Measurements from ENCODE around the gene OBSCN. TPM values are rescaled to one million over a fixed set of nuclear protein-coding genes. Genes with fewer than 3 reads are reported as not detected.
A peak's percentile ranks its signal among the peaks of the same experiment; 100 is the strongest.

Gene OBSCN
- total RNA-seq, 1 donor from 2014 or later = 316 TPM

GRCh38 chr1:228337711-228338520 lies 130.1 kb downstream of the OBSCN start:
- peaks cover 91% of the 10 kb centered on the region for H3K36me3 ChIP-seq
- H3K4me3 ChIP-seq = no peak overlapping the region
- no peaks in the 10 kb centered on the region for H3K27me3 ChIP-seq (ENCODE audit: low read depth)
- no peak overlapping the region for H3K27ac ChIP-seq (replicated peaks)
- no peaks in the 10 kb centered on the region for H3K9me3 ChIP-seq (replicated peaks)
- peaks cover 8% of the 10 kb centered on the region for H3K4me1 ChIP-seq
- TF ChIP-seq CTCF (IDR thresholded peaks at IDR 0.05; ENCODE audit: borderline replicate concordance) = no peak
- intact Hi-C loops (cut with micrococcal nuclease) = no loop called here
- DNase-seq = peak; percentile 14

GRCh38 chr1:228338521-228339051 lies 130.7 kb downstream of the OBSCN start:
- H3K27ac ChIP-seq (replicated peaks) = no peak overlapping the region
- TF ChIP-seq CTCF (IDR thresholded peaks at IDR 0.05; ENCODE audit: borderline replicate concordance) = no peak
- H3K9me3 ChIP-seq (replicated peaks) = no peaks in the 10 kb centered on the region
- no peaks in the 10 kb centered on the region for H3K27me3 ChIP-seq (ENCODE audit: low read depth)
- H3K4me3 ChIP-seq = no peak overlapping the region
- H3K36me3 ChIP-seq = peaks cover 85% of the 10 kb centered on the region
- peak; percentile 8 for DNase-seq
- peaks cover 7% of the 10 kb centered on the region for H3K4me1 ChIP-seq
- intact Hi-C loops (cut with micrococcal nuclease) = no loop called here

- no peaks in the 10 kb centered on the region for H3K27me3 ChIP-seq (ENCODE audit: low read depth)
- H3K4me3 ChIP-seq = no peak overlapping the region
- intact Hi-C loops (cut with micrococcal nuclease) = no loop called here
- H3K36me3 ChIP-seq = peaks cover 83% of the 10 kb centered on the region
- H3K4me1 ChIP-seq = peaks cover 7% of the 10 kb centered on the region
- H3K9me3 ChIP-seq (replicated peaks) = no peaks in the 10 kb centered on the region
- H3K27ac ChIP-seq (replicated peaks) = no peak overlapping the region
- TF ChIP-seq CTCF (IDR thresholded peaks at IDR 0.05; ENCODE audit: borderline replicate concordance) = no peak
- no peak for DNase-seq
Measured at GRCh38 chr1:228339059-228339704, 131.3 kb downstream of the OBSCN start.

- Histone ChIP-seq H3K4me3 (no peak overlapping the region), H3K9me3 (replicated peaks) (no peaks in the 10 kb centered on the region), H3K27ac (replicated peaks) (no peak overlapping the region), H3K4me1 (peaks cover 15% of the 10 kb centered on the region), H3K36me3 (peaks cover 75% of the 10 kb centered on the region), H3K27me3 (ENCODE audit: low read depth) (no peaks in the 10 kb centered on the region)
- TF ChIP-seq CTCF (IDR thresholded peaks at IDR 0.05; ENCODE audit: borderline replicate concordance) = no peak
- no peak for DNase-seq
- intact Hi-C loops (cut with micrococcal nuclease) = no loop called here
Measured at GRCh38 chr1:228339766-228340685, 132.2 kb downstream of the OBSCN start.

Measured in left ventricle myocardium inferior (tissue), 1 donor.